ENCODE results near the gene MT1G. TPM values are rescaled to one million over a fixed set of nuclear protein-coding genes. Genes with fewer than 3 reads are reported as not detected.
"Not testable (repeated sequence)": the region's sequence is repeated elsewhere in the genome, so short reads cannot be mapped to it uniquely, and the experiment has no call there.

Gene MT1G
- total RNA-seq, 1 donor = not detected

DNA sequence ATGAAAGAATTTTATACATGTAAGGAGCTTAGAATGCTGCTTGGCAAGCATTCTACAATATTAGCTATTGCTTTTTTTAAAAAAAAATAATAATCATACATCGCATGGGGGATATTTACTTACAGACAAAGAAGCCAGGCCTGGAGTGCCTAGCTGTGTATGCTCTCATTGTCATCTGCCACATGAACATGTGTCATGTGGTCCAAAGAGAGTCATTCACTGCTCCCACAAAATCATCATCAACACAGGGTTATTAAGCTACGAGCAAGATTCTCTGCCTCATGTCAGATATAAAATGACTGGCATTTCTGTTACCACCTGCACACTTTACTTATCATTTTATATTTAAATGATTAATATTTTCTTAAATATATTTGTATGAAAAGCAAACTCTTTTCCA lies 44.2 kb downstream of the MT1G start:
- TF ChIP-seq, protein P1, sequence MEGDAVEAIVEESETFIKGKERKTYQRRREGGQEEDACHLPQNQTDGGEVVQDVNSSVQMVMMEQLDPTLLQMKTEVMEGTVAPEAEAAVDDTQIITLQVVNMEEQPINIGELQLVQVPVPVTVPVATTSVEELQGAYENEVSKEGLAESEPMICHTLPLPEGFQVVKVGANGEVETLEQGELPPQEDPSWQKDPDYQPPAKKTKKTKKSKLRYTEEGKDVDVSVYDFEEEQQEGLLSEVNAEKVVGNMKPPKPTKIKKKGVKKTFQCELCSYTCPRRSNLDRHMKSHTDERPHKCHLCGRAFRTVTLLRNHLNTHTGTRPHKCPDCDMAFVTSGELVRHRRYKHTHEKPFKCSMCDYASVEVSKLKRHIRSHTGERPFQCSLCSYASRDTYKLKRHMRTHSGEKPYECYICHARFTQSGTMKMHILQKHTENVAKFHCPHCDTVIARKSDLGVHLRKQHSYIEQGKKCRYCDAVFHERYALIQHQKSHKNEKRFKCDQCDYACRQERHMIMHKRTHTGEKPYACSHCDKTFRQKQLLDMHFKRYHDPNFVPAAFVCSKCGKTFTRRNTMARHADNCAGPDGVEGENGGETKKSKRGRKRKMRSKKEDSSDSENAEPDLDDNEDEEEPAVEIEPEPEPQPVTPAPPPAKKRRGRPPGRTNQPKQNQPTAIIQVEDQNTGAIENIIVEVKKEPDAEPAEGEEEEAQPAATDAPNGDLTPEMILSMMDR (IDR thresholded peaks at IDR 0.05; ENCODE audit: insufficient read depth, low read length) = no peak
- no peak overlapping the region for H3K4me3 ChIP-seq (ENCODE audit: low read depth, low read length)
- DNase-seq (ENCODE audit: low read depth) = no peak

DNA sequence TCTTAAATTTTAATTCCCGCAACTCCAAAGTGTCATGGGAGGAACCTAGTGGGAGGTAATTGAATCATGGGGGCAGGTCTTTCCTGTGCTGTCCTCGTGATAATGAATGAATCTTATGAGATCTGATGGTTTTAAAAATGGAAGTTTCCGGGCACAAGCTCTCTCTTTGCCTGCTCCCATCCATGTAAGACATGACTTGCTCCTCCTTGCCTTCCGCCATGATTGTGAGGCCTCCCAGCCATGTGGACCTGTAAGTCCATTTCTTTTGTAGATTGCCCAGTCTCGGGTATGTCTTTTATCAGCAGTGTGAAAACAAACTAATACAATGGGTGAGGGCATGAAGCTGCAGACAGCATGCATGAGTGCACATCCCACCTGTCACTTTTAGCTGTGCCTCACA lies 44.7 kb downstream of the MT1G start:
- H3K4me3 ChIP-seq (ENCODE audit: low read depth, low read length); DNase-seq (ENCODE audit: low read depth): not testable (repeated sequence)

DNA sequence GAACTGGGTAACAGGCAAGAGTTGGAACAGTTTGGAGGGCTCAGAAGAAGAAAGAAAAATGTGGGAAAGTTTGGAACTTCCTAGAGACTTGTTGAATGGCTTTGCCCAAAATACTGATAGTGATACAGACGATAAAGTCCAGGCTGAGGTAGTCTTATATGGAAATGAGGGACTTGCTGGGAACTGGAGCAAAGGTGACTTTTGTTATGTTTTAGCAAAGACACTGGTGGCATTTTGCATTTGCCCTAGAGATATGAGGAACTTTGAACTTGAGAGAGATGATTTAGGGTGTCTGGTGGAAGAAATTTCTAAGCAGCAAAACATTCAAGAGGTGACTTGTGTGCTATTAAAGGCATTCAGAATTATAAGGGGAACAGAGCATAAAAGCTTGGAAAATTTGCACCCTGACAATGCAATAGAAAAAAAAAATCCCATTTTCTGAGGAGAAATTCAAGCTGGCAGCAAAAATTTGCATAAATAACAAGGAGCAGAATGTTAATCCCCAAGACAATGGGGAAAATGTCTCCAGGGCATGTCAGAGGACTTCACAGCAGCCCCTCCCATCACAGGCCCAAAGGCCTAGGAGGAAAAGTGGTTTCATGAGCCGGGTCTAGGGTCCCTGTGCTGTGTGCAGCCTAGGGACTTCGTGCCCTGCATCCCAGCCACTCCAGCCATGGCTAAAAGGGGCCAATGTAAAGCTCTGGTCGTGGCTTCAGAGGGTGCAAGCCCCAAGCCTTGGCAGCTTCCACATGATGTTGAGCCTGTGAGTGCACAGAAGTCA lies 46.0 kb downstream of the MT1G start:
- DNase-seq (ENCODE audit: low read depth) = not testable (repeated sequence)

DNA sequence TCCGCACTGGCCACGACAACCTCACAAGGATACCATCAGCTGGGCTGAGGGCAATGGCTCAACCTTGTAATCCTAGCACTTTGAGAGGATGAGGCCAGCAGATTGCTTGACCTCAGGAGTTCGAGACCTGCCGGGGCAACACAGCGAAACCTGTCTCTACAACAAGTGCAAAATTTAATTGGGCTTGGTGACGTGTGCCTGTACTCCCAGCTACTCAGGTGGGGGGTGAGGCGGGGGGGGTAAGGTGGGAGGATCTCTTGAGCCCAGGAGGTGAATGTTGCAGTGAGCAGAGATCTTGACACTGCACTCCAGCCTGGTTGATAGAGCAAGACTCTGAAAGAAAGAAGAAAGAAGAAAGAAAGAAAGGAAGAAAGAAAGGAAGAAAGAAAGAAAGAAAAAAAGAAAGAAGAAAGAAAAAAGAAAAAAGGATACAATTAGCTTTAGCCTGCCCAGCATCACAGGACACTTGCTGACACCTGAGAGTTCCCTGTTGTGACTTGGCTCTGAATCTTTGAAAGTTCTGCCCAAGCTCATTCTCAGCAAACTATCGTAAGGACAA lies 47.4 kb downstream of the MT1G start:
- TF ChIP-seq, protein P1 (IDR thresholded peaks at IDR 0.05; ENCODE audit: insufficient read depth, low read length) = no peak
- DNase-seq (ENCODE audit: low read depth) = no peak
- H3K4me3 ChIP-seq (ENCODE audit: low read depth, low read length) = no peak overlapping the region

More for the DNA sequence above, 46.0 kb downstream of the MT1G start:
- H3K4me3 ChIP-seq (ENCODE audit: low read depth, low read length) = not testable (repeated sequence)

DNA sequence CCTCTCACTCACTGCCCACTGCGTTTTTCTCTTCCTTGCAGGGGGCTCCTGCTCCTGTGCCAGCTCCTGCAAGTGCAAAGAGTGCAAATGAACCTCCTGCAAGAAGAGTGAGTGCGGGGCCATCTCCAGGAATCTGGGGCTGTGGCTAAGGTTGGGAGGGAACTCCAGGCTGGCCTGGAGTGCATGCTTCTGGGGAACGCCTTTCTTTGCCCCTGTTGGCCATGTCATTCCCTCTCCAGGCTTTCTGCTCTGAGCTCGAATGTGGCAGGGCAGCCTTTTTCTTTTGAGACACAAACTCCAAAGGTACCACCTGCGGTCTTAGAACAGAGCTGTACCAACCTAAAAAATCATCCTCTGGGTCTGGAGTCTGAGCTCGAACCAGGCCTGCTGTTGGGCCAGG lies 49.7 kb downstream of the MT1G start:
- H3K4me3 ChIP-seq (ENCODE audit: low read depth, low read length) = no peak overlapping the region
- TF ChIP-seq, protein P1 (IDR thresholded peaks at IDR 0.05; ENCODE audit: insufficient read depth, low read length) = no peak
- DNase-seq (ENCODE audit: low read depth) = no peak

- DNase-seq (ENCODE audit: low read depth) = peak; percentile 72
- TF ChIP-seq, protein P1 (IDR thresholded peaks at IDR 0.05; ENCODE audit: insufficient read depth, low read length) = no peak
Observed at GRCh38 chr16:56617212-56618085, 50.4 kb downstream of the MT1G start.

More at GRCh38 chr16:56617212-56618085, 50.4 kb downstream of the MT1G start:
- H3K4me3 ChIP-seq (ENCODE audit: low read depth, low read length) = peak overlapping the region; percentile 48

Other genes starting within 250 kb of the MT1G start
- gene AMFR, start 242.5 kb downstream of the MT1G start, total RNA-seq (ENCODE audit: low replicate concordance) = 133 and 312 TPM in 2 replicates
- 51.6 and 116 TPM in 2 replicates for gene NUDT21, start 216.7 kb downstream of the MT1G start, total RNA-seq (ENCODE audit: low replicate concordance)
- gene OGFOD1, start 216.5 kb downstream of the MT1G start, total RNA-seq (ENCODE audit: low replicate concordance) = 50.0 and 95.0 TPM in 2 replicates
- gene BBS2, start 148.0 kb downstream of the MT1G start, total RNA-seq (ENCODE audit: low replicate concordance) = 58.9 and 85.0 TPM in 2 replicates
- not detected in 2 replicates for gene MT4, start 103.0 kb downstream of the MT1G start, total RNA-seq (ENCODE audit: low replicate concordance)
- gene MT3, start 78.5 kb downstream of the MT1G start, total RNA-seq (ENCODE audit: low replicate concordance) = not detected in 2 replicates
- gene MT2A, start 59.5 kb downstream of the MT1G start, total RNA-seq (ENCODE audit: low replicate concordance) = 8.3 and 114 TPM in 2 replicates
- 54.7 and 103 TPM in 2 replicates for gene MT1E, start 42.3 kb downstream of the MT1G start, total RNA-seq (ENCODE audit: low replicate concordance)
- 3.4 and 10.3 TPM in 2 replicates for gene MT1M, start 35.4 kb downstream of the MT1G start, total RNA-seq (ENCODE audit: low replicate concordance)
- gene MT1A, start 29.4 kb downstream of the MT1G start, total RNA-seq (ENCODE audit: low replicate concordance) = 0.72 TPM in 1 of 2 replicates, not detected in the other
- gene MT1B, start 16.2 kb downstream of the MT1G start, total RNA-seq (ENCODE audit: low replicate concordance) = not detected in 2 replicates
- gene MT1F, start 10.1 kb downstream of the MT1G start, total RNA-seq (ENCODE audit: low replicate concordance) = 0.18 TPM in 1 of 2 replicates, not detected in the other
- not detected in 2 replicates for gene MT1H, start 1.7 kb upstream of the MT1G start, total RNA-seq (ENCODE audit: low replicate concordance)
- gene MT1X, start 14.4 kb upstream of the MT1G start, total RNA-seq (ENCODE audit: low replicate concordance) = 39.9 and 155 TPM in 2 replicates
- gene NUP93, start 62.1 kb upstream of the MT1G start, total RNA-seq (ENCODE audit: low replicate concordance) = 22.9 and 45.5 TPM in 2 replicates
- not detected in 2 replicates for gene SLC12A3, start 197.1 kb upstream of the MT1G start, total RNA-seq (ENCODE audit: low replicate concordance)

Data from fibroblast of the aortic adventitia (primary cell).